Nucleus accumbens (tissue), 56 donors: ENCODE measurements around the gene NLGN1.

Experiments
- DNase-seq, 56 donors: peaks; one replicate each; lab custom pipeline; 2025; lab: John Stamatoyannopoulos, UW

The NLGN1 gene

DNA sequence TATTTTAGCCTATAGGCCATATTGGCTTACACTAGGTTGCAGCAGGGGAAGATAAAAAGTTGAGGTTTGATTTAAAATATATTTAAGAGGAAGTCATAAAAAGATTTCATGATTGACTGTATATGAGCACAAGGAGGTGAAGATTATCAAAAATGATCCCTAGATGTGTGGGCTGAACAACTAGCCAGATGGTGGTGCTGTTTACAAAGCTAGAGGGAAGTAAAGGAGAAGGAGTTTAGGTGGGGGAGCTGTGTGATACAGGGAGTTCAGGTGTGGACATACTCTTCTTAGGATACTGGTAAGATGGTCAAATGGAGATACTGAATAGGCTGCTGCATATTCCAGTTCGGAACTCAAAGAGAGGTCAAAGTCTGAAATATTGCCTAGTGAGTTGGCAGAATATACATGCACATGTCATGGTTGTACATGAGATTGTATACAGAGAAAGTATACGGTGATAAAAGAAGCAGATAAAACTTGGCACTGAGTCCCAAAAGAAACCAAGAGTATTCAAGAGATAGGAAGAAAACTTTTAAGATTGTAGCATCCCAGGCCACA, 727.8 kb downstream of the NLGN1 start:
- no peak for DNase-seq

DNA sequence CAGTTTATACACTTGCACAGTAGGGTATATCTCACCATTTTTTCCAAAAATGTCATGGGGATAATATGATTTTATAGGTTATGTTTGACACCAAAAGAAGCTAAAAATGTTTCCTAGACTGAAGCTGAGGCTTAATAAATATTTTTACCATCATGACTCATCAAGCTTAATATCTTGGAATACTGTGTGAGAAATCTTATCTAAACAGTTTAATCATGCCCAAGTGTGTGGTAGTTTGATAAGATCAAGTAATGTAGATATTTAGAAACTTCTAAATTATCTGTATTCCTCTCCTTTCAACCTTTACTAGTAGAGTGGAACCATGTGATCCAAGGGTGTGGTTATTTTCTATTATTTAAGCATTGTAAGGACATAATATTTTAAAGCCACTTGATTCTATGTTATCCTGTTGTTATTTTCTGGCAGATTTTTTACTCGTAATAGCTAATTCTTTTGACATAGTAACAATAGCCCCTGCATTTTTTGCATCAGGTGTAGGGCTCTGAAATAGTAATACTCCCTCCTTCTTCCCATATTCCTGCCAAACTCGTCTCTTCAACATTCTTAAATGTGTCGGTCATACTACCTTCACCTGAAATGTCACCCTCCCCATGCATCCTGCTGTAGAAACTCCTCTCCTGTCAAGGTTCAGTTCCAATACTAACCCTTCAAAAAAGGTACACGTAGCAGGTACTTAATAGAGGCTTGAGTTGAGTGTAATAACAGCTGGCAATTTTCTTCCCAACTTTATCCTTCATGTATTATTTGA, 729.6 kb downstream of the NLGN1 start:
- DNase-seq: no peak

DNA sequence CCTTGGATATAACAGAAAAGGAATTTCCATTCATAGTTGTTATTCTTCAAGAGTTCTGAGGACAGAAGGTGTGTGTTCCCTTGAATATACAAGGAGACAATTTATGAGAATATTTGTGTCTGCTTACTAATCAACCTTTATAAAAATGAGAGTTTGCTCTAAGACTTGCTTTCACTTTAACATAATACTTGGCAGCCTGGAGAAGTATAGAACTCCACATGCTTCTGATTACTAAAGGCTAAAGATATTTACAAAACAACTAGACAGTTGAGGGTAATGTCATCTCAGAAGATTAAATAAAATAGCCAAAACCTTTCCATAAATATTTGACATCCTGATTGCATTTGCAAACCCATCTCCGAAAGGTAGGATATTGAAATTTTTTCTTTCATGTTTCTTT, 734.5 kb downstream of the NLGN1 start:
- DNase-seq: no peak

DNA sequence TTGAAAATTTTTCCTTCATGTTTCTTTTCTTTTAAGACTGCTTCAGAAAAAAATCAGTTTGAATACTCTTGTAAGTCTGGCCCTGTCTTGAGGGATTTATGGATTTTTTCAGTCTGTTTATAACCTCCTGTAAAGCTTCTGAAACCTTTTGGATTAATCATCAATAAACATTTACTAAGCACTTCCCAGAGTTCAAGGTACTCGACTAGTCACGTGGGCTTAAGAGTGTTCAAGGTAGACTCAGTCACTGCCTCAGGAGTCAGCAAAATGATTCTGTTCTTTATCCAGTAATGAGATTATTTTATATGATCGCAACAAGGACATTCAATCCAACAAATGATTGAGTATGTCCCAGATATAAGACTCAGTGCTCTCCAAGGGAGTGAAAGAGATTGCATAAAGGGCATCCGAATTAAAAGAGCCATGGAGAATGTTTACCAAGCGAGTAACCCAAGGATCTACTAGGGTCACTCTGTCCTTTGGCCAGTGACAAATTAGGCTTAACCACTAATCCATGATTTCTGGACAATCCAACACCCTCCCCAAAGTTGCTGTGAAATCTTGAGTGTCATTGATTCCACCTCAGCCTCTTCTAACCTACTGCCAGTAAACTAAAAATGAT, 735.0 kb downstream of the NLGN1 start:
- DNase-seq: no peak

DNA sequence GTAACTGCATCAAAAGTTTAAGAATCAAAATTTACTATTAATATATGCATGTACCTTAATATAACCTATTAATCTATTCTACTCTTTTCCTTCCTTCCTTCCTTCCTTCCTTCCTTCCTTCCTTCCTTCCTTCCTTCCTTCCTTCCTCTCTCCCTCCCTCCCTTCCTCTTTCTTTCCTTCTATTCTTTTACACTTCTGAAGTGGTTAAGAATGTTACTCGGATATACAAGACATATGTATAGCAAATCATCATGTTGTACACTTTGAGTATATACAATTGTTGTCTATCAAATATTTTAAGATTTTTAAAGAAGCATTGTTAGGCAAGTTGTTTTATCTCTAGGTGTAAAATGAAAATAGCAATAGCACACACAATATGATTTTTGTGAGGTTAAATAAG, 748.5 kb downstream of the NLGN1 start:
- DNase-seq: no peak

DNA sequence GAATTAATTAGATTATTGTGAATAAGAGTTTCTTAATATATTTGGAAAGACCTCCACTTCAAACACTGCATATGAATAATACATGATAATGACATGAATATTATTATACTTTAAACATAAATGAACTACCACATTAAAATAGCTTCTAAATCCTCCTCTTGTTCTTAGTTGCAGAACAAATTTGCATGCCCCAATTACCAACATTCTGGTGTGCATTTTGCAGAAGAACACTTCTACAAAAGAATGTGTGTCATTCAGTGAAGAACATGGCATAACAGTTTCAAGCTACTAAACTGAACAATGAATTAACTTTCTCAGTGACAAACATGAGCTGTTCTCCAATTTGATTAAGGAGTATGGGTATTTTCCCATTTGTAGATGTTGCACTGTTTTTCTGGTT, 750.3 kb downstream of the NLGN1 start:
- DNase-seq: peak in 1 of 56 donors; percentile 47

DNA sequence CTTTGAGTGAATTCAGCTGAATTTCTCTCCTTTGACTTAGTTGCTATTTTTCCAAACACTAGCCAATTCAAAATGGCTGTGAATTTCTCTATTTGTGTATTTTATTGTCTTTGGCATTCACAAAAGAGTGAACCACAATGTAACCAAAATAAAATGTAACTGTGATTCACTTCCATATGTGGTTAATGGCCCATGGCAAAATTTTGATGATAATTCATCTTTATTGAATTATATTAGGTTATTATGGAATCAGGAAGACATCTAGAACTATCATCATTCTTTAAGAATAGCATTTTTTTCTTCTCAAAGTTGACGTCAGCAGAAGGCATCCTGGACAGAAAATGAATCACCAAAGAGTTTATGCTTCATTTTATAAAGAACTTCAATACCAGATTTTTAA, 756.3 kb downstream of the NLGN1 start:
- DNase-seq: no peak

DNA sequence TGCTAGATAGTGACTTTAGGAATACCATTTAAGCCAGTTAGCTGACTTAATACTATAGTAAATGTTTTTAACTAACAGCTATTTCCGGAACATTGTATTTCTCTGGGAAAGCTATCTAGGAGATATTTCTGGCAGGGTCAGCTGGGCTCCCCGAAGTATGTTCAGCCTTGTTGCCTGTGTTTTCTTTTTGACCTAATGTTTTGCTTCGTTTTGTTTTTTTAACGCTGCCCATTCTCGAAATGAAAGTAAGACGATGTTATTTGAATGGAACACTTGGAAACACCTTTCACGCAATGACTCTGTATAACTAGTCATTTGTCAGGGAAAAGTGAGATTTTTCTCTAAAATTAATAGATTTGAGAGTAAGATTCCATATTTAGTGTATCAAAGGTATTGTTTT, 758.7 kb downstream of the NLGN1 start:
- DNase-seq: no peak

DNA sequence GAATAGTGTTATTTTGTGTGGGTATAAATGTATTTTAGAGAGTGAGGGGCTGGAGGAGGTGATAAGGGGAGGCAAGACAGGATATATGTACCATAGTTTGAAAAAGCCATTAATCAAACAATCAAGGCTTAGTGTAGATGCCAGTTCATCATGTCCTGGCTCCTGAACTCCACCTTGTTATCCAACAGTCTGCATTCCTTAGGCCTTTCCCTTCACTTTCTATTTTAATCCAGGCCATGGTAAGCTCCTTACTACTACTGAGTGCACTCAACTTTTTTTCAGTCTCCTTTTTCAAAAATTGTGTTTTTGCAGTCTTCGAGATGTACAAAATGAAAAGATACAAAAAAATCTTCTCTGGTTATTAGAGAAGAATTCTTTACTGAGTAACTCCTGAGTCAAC, 761.1 kb downstream of the NLGN1 start:
- DNase-seq: no peak

DNA sequence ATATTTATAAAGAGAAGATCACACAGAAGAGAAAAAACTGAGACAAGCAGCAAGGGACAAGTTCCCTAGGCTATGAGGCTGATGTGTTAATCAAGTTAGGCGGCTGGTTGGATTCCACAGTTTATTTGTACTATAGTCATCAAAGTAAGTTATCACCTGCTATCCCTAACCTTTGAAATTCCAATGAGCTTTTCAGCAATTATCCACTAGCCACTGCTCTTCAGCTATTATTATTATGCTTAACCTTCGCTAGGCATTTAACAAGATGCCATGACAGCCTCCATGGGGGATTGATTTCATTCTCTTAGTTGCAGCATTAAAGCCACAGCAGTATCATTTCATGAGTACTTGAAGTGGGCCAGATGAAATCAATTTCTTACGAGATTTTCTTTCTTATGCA, 762.1 kb downstream of the NLGN1 start:
- DNase-seq: no peak

DNA sequence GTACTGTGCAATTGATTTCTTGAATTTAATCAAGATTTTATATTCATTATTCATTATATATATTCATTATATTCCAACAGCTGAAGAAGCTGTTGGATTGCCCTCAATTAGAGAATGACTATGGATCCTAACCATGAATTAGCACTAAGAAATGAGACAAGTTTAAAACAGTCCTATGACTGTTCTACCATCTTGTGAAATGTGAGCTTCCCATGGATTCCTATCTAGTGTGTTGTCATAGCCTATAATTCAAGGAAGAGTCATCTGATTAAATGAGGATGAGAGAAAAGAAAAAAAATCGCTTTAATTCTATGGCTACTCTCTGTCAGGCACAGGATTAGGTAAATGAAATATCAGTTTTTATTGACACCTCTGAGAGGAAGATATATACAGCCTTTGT, 765.0 kb downstream of the NLGN1 start:
- DNase-seq: no peak

DNA sequence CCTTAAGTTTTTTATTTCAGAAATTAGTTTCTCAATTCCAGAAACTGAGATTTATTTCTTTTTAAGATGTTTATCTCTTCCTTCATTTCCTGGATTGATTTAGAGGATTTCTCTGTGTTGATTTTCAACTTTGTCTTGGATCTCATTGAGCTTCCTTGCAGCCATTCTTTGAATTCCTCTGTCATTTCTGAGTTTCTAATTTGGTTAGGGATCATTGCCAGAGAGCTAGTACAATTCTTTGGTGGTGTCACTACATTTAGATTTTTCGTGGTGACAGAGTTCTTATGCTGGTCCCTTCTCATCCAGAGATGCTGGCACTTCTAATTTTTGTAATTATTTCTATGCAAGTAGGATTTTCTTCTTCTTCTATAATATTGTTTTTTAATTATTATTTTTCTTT, 770.5 kb downstream of the NLGN1 start:
- DNase-seq: no peak

DNA sequence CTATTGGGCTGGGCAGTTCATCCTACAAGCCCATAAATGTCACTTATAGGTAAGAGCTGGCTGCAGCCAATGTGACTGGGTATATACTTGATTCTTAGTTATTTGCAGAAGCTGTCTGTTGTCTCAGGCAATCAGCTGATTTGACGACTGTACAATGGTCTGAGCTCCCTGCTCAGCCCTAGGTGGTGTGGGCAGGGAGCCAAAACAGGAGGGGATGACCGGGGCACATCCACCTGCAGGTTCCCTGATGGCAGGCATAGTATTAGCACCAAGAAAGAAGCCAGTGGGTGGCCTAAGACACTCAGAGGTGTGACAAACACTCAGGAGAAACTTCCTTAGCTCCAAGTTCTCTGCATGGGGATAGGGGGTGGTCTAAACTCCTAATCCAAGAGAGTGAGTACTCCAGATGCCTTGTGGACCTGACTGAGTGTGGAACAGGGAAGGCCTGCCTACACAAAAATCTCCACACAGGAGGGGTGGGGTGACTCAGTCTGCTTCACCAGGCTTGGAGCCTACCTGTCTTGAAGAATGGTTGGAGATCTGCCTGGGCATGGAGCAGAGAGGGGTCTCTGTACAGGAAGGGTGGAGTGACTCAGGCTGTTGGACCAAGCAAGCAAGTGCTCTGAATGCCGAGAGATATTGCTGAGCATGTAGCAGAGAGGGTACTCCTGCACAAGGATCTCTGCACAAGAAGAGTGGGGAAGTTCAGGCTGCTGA, 771.2 kb downstream of the NLGN1 start:
- no peak for DNase-seq

DNA sequence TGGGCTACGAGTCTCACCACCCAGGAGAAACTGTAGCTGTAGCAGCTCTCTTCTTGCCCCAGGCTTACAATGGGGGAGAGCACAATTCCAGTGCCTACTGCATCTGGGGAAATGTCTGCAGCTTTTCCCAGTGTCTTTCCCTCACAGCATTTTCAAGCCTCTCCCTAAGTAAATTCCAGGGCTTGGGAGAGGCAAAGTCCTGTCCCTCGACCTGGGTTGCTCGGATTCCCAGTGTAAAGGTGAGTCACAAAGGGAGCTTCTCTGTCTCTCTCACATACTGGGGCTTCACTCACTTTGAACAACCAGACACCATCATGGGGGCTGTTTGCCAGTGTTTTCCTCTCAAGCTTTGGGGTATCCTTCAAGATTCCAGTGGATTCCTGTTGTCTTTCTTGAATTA, 772.2 kb downstream of the NLGN1 start:
- no peak for DNase-seq

DNA sequence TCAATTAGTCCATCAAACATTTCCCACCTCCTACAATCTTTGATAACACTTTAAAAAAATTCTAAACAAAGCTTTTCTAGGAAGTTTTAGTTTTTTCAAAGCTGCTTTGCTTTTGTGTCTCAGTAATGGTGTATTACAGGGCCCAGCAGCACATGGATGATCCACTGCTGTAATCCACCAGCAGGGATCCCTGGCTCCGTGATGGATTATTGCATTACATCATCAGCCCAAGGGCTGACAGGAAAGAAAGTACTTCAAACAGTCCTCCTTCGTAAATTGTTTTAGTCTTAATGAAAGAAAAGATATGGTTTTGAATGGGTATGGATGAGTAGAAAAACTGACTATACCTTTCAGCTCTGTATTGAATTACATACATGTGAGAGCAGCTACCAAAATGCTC, 772.7 kb downstream of the NLGN1 start:
- no peak for DNase-seq

DNA sequence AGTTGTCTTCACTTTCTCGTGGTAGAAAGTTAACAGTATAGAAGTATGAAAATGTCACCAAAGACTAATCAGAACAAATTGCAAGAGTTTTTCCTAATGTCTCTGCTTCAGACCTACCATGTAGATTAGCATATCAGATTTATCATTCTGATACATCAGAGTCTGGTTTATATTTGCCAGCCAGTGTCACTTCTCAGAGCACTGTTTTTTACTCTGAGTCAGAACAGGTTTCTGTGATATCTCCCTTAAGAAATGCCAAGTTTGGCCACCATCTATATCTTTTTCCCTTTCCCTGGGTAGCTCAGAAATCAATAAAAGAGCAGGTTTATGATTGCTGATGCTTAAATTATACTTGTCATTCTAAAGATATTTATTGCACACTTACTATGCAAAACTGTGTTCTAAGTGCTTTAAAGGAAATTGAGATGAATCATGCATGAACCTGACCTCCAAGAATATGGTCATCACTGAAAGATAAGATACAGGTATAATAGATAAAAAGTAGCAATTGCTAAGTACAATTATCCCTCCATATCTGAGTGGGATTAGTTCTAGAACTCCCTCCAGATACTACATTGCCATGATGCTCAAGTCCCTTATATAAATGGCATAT, 788.9 kb downstream of the NLGN1 start:
- DNase-seq: no peak

DNA sequence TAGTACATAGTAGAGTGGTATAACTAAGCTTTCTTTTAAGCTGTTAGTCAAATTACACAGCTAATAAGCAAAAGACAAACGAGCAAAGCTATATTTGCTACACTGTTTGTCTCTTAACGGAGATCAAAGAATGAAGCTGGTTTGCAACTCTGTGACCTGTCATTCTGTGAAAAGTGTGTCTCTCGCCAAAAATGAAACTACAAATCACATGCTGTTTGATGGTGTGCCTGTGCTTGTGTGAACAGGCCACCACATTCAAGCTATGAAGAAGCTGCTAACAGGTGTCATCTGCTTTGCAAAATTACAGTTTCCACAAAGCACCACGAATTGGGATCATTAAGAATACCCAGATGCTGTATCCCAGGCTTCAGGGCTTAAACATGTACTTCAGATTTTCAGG, 793.8 kb downstream of the NLGN1 start:
- DNase-seq: no peak

DNA sequence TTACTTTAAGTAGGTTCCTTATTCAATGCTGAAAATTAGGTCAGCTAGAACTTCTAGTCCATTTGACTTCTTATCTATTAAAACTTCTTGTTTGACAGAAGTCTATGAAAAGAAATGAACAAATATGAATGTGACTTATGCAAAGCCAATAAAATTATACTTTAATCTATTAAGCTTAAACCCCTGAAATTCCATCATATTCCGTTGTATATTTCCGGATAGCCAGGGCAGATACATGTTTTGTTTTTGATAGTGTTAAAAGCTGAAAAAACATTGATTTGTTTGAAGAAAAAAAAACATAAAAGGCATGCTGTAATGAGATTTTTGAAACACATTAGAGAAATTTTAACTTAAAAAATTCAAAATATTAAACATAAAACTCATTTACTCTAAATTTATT, 794.4 kb downstream of the NLGN1 start:
- DNase-seq: no peak

DNA sequence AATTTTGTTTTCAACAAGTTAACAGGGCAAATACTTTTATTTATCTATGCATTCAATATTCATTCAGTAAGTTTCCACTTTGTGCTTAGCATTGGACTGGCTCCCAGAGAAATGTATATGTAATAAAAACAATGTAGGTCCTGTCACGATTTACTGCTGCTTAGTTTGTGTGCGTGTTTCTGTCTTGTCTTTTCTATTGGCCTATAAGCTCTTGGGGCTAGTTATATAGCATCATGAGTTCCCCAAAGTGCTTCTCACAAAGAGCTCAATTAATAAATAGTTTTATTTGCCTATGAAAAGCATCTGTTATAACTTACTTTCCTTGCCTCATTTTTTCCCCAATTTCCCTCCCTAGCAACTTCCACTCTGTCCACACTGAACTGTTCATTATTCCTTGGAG, 794.9 kb downstream of the NLGN1 start:
- DNase-seq: no peak

DNA sequence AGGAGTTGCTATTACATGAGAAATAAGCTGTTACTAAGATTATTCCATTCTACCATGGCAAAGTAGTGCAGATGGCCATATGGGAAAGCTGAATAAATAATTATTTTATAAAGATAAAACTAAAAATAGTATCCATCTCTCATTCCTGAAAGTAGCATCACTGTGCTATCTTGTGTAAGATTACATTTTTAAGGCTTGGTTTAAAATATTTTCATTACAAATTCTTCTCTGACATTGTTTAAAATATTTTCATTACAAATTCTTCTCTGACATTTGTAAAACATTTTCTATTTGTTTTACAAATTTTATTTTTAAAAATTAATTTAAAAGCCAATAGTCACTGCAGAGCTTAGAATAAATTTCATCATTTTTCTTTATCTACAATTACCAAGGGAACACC, 796.1 kb downstream of the NLGN1 start:
- no peak for DNase-seq

DNA sequence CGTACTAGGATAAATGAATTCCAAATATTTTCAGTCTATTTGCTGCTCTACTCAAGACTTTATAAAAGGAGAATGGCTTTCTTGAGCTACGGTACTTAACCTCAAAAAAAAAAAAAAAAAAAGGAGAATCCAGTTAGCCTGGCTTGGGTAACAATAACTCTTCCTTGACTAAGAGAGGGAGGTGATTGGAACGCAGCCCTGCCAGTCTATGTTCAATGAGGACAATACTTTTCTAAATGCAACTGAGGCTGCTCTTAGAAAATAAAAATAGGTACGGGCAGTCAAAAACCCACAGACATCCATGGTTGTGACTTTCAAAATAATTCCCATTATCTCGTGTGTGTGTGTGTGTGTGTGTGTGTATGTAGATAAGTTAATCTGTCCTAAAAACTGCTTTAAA, 799.9 kb downstream of the NLGN1 start:
- no peak for DNase-seq
